ENCODE results near the gene TIGAR.

The TIGAR gene

GRCh38 chr12:4380332-4380731 lies 59.3 kb downstream of the TIGAR start:
- no peak for DNase-seq

- no peak for DNase-seq
Measured at GRCh38 chr12:4383304-4383865, 62.4 kb downstream of the TIGAR start.

DNA sequence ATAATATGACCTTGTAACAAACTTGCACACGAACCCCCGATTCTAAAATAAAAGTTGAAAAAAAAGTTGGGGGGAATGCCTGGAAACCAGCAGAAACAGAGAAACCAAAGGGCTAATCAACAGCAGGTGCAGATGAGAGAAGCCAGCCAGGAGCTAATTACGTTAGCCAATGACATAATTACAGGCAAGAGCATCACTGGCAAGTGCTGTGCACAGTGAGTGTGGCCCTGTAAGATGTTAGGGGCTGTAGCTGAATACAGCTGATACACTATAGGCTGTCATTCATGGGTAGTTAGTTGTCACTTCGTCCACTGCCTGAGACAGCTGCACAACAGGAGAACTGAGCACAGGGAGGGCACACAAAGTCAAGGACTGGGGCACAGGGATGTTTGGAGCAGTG lies 65.8 kb downstream of the TIGAR start:
- no peak for DNase-seq

GRCh38 chr12:4387607-4388006 lies 66.6 kb downstream of the TIGAR start:
- DNase-seq: no peak

DNA sequence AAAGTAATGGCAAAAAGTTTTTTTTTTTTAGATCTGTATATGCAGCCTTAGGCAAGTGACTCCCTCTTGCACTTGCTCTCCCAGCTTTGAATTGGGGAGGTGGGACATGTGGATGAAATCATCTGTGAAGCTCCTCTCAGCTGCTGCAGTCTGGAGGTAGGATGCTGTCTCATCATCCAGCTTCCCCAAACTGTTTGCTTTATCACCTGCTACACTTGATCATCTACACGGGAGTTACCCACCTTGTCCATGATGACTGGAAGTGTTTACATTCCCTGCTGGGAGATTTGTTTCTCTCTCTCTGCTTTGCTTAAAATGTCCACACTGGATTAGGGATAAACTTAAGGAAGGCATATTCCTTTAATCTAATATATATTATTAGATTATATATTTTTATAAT lies 67.0 kb downstream of the TIGAR start:
- DNase-seq: no peak

DNA sequence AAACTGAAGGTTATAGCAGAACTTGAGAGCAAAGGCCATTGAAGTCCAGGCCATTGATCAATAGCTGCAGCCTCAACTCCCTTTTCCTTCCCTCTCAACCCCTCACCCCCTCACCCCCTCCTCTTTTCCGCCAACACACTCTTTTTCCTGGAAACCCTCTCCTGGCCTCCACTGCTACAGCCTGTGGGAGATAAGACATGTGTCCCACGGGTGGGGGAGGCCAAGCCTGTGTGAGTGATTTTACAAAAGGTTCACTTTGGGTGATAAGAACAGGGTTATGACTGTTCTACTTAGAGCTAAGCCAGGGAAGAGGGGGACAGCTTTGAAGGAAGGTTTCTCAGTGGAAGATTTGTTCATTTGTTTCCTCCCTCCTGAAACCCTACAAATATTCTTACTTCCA lies 67.6 kb downstream of the TIGAR start:
- DNase-seq: no peak

DNA sequence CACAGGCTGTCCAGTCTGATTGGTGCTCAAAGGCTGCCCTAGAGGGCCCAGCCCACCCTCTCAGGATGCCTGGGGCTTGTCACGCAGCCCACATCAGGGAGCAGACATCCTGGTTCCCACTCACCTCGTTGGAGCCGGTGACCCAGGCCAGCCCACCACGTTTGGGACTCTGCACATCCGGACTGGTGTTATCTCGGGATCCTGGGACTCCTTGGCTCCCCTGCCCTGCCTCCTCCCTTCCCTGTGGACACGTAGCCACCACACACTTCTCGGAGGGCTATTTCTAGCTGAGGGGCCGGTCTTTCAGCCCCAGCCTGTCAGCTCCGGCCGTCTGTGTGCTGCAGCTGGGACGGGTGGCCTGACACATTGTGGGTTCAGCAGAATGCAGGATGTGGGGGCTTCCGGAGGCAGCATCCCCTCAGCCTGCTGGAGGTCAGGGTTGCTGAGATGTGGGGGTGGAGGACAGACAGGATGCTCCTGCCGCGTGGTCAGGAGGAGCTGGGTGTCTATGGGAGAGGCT lies 71.3 kb downstream of the TIGAR start:
- DNase-seq: no peak

DNA sequence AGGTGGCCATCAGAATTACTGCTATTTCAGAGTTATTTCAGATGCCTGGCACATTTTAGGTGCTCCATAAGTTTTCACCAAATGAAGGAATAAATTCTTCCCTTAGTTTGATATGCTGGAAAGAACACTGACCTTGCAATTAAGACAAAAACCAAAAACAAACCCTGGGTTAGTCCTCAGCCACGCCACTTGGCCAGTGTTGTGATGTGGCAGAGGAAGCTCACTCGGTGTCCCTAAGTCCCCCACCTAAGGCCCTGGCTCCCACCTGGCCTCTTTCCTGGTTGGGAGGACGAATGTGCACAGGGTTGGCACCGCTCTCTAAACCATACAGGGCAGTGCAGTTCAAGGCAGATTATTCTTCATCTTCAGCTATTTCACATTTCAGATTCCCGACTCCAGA lies 72.2 kb downstream of the TIGAR start:
- no peak for DNase-seq

DNA sequence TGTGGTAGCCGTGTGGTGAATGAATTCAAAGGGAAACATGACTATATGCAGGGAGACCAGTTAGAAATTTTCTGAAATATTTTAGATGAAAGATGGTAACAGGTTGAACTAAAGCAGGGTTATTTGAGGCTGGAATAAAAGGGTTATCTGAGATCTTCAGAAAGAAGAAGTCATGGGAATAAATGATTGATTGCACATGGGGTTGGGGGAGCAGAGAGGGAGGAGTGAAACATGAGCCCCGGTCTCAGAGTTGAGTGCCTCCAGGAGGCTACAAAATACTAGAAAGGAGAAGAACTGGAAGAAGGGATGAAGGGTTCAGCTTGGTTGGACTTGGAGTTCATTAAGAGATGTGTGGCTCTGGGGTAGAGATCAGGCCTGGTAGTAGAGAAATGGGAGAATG lies 74.8 kb downstream of the TIGAR start:
- no peak for DNase-seq

DNA sequence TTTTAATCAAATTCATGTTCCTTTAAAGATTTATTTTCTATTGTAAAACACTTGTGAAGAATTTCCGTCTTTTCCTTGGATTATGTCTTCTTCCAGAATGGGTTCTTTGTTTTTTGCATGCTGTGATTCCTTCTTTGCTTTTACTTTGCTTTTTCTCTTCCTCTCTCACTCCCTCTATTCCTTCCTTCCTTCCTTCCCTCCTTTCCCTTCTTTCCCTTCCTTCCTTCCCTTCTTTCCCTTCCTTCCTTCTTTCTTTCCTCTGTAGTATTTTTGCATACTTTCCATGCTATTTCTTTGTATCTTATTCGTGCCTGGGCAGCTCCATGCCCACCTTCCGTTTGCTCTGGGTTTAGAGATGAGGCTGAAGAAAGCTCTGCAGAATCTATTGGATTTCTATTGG lies 80.1 kb downstream of the TIGAR start:
- DNase-seq: no peak

DNA sequence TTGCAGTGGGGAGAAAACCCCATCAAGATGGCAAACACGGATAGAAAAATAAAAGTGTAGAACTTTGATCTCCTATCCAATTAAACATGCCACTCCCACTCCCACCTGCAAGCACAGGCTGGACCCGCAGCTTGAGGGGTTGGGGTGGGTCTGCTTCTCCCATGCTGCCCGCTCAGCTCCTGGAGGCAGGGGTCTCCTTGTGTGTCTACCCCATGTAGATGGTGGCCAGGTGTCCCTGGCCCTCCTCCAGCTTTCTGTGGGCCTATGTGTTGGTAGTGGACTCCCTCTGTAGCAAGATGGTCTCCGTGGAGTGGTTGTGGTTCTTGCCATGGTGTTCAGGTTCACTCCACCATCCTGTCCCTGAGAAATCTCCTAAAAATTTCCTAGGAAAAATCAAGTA lies 82.0 kb downstream of the TIGAR start:
- DNase-seq: no peak
